GM23338 (cell line): ENCODE measurements around the gene SMURF1.

Experiments
- CREB1 ChIP-seq: fragments of 250-450 bp; sonication (Bioruptor Pico); IDR thresholded peaks from 2 replicates; pipeline ENCODE4 v1.5.0; 2020; ENCODE audit warnings: low read depth, mild to moderate bottlenecking, moderate library complexity
- EZH2 ChIP-seq: fragments of 200-600 bp; sonication (generic); IDR thresholded peaks from one replicate; pipeline ENCODE4 v1.8.0; 2017; ENCODE audit warnings: antibody characterized with exemption, mild to moderate bottlenecking, low read depth; ENCODE audit not compliant: unreplicated experiment
- STAT1 ChIP-seq: IDR thresholded peaks from one replicate; pipeline ENCODE4 v1.6.1; 2016; ENCODE audit warnings: antibody characterized with exemption; ENCODE audit not compliant: unreplicated experiment
- ZNF114 ChIP-seq: fragments of 250-450 bp; sonication (Bioruptor Pico); IDR thresholded peaks from 2 replicates; pipeline ENCODE4 v1.5.0; 2020; ENCODE audit warnings: mild to moderate bottlenecking, moderate library complexity
- TF ChIP-seq, protein P1 (sequence below), 2 experiments: fragments of 200-600 bp in 1 of 2; sonication (generic) in 1 of 2; conservative IDR thresholded peaks; 2 replicates each; pipeline versions ENCODE4 v1.5.1 to v1.6.1; 2016 to 2017; ENCODE audit warnings: antibody characterized with exemption in 2 of 2, low read depth in 2 of 2, mild to moderate bottlenecking in 2 of 2, moderate library complexity in 1 of 2
- TF ChIP-seq, protein P2 (sequence below): IDR thresholded peaks from one replicate; pipeline ENCODE4 v1.6.1; 2018; ENCODE audit warnings: antibody characterized with exemption; ENCODE audit not compliant: unreplicated experiment

DNA sequence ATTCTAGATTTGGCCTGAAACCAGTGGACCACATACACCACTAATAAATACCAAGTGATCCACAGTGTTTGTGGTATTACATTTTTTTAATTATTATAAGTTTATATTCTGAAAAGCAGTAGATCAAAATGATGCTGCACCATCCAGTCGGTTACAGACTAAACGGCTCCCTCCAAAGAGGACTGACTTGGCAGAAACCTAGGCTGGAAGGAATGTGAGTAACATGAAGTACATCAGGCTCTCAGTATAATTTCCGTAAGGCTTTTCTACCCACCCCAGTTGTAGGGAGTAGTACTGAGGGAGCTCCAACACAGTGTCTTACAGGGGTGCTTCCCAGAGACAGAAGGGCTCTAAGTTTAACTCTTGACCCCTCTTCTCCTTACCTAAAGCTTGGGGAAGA is 146.1 kb downstream of the SMURF1 start:
- TF ChIP-seq CREB1 (CRISPR knock-in tag) (no peak), ZNF114 (CRISPR knock-in tag) (no peak), STAT1 (no peak), EZH2 (no peak)
- TF ChIP-seq, protein P1, sequence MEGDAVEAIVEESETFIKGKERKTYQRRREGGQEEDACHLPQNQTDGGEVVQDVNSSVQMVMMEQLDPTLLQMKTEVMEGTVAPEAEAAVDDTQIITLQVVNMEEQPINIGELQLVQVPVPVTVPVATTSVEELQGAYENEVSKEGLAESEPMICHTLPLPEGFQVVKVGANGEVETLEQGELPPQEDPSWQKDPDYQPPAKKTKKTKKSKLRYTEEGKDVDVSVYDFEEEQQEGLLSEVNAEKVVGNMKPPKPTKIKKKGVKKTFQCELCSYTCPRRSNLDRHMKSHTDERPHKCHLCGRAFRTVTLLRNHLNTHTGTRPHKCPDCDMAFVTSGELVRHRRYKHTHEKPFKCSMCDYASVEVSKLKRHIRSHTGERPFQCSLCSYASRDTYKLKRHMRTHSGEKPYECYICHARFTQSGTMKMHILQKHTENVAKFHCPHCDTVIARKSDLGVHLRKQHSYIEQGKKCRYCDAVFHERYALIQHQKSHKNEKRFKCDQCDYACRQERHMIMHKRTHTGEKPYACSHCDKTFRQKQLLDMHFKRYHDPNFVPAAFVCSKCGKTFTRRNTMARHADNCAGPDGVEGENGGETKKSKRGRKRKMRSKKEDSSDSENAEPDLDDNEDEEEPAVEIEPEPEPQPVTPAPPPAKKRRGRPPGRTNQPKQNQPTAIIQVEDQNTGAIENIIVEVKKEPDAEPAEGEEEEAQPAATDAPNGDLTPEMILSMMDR (conservative IDR thresholded peaks at IDR 0.05; ENCODE audit: low read depth in 2 of 2), result no peak
- TF ChIP-seq, protein P2, sequence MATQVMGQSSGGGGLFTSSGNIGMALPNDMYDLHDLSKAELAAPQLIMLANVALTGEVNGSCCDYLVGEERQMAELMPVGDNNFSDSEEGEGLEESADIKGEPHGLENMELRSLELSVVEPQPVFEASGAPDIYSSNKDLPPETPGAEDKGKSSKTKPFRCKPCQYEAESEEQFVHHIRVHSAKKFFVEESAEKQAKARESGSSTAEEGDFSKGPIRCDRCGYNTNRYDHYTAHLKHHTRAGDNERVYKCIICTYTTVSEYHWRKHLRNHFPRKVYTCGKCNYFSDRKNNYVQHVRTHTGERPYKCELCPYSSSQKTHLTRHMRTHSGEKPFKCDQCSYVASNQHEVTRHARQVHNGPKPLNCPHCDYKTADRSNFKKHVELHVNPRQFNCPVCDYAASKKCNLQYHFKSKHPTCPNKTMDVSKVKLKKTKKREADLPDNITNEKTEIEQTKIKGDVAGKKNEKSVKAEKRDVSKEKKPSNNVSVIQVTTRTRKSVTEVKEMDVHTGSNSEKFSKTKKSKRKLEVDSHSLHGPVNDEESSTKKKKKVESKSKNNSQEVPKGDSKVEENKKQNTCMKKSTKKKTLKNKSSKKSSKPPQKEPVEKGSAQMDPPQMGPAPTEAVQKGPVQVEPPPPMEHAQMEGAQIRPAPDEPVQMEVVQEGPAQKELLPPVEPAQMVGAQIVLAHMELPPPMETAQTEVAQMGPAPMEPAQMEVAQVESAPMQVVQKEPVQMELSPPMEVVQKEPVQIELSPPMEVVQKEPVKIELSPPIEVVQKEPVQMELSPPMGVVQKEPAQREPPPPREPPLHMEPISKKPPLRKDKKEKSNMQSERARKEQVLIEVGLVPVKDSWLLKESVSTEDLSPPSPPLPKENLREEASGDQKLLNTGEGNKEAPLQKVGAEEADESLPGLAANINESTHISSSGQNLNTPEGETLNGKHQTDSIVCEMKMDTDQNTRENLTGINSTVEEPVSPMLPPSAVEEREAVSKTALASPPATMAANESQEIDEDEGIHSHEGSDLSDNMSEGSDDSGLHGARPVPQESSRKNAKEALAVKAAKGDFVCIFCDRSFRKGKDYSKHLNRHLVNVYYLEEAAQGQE, result no peak
